SIG-M5 (cell line): ENCODE results near the gene DDR2.

Experiments used
- DNase-seq: peaks from one replicate; lab custom pipeline; 2025; lab: John Stamatoyannopoulos, UW

The DDR2 gene

DNA sequence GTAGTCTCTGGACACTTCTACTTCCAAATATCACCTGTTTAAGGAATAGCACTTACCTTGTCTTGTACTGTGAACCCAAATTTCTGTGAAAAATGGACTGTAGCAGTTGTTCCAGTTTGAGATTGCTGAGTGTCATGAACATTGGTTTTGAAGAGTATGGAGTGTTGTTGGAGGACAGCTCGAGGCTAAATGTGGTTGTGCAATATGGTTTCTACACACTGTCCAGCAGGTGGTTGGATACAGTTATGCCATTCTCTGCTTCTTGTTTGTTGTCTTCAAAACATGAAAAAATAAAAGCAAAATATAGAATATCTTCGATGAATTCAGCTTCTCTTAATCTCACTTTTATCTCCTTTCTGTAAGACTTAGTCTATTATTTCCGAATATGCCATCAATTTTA is 67.1 kb downstream of the DDR2 start:
- no peak for DNase-seq

DNA sequence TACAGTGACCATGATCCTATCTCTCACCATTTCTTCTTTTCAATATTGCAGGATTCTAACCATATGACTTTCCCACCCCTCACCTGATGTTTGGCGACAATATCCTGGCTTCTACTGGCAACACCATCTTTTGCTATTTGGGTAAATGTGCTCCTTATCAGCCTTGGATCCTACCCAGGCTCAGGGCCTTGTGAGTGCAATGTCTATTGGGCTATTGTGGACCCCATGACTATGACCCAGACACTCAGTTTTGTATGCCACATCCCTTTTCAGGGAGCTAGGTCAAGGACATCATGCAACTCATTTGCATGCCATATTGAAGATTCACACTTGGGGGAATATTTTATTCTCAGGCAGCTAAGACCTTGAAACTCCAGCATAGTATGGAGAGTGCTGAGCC is 67.9 kb downstream of the DDR2 start:
- DNase-seq: no peak

DNA sequence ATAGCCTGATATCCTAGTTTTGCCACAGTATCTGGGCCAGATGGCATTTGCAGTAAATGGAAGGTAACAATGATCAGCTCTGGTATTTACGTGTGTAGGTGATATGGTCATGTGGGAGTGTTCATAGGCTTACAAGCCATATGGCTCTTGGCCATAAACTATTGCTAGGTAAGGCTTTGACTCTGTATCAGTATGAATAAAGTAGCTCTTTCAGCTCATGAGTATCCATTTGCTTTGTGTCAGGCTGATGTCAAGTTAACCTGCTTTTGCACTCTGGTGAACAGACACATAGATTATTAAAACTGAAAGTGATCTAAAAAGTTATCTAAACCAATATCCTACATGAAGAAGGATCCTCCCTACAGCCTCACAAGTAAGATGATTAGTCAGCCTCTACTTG is 69.0 kb downstream of the DDR2 start:
- no peak for DNase-seq

DNA sequence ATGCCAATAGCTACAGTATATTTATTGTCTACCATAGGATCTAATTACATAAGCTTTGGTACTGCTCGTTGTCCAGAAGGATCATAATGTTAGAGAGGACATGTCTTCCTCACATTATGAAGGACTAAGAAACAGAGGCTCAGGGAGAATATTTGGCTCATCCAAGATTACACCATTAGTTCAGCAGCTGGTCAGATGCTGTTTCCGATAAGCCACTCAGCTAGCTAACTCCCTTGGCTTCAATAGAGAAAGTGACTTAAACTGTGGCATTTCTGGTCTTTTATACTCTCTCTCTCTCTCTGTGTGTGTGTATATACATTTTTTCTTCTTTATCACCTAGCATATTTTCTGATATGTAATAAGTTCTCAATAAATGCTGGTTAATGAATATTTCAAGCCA is 70.4 kb downstream of the DDR2 start:
- DNase-seq: no peak

DNA sequence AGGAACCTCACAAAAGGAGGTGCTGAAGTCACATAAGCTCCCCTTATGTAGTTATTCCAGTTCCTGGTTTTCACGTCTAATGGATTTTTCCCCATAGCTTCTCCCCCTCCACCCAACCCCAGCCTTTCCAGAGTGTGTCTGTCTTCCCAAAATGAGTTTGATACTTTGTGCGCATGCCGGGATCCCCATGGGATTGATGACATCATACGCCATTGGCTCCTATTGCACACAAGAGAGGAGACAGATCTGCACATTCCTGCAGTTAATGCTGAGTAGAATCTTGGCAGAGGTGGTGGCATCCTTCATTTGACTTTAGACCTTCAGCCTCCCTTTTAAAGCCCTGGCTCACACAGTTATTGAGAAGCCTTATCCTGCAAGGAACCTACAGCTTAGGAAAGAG is 71.4 kb downstream of the DDR2 start:
- DNase-seq: no peak

DNA sequence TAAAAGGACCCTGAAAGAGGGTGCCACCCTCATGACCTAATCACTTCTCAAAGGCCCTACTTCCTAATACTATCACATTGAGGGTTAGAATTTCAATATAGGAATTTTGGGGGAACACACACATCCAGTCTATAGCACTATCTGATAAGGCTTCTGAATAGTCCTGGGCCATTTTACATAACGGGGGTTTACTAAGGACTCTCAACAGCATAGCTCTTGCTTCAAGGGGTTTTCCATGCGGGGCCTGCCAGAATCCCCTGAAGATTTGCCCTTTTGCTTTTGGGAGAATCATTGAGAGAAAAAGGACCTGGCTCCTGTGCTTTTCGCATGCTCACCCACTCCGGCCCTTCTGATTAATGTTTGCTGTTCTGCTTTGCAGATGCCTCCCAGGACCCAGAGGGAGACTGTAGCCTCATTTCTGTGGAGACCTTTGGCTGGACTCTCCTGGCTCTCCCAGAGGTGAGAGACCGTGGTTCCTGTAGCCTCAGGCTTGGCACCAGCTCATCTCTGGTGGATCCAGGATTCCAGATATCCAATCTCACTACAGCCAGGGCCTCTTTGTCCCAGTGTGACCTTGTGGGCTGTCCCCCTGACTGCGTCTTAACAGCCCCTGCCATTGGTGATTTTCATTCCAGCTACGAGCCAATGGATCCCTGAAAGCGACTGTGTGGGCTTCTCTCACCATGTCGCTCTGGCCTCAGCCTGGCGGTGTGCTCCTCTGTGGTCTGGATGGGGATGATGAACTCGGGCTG is 72.6 kb downstream of the DDR2 start:
- no peak for DNase-seq

DNA sequence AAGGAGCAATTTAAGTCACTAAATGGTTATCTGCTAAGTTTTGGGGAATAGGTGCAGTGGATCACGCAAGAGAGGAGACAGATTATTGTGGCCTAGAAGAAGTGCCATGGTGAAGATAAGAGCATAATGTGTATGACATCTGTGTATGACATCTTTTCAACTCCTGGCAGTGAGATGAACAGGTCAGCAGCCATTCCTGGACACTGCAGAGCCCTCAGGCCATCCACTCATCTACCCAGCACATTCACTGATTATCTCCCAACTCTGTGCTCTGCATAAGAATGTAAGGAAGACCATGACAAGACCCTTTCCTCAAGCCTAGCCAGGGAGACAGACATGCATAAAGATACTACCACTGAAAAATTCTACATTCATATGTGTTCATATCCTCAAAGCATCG is 73.7 kb downstream of the DDR2 start:
- no peak for DNase-seq

DNA sequence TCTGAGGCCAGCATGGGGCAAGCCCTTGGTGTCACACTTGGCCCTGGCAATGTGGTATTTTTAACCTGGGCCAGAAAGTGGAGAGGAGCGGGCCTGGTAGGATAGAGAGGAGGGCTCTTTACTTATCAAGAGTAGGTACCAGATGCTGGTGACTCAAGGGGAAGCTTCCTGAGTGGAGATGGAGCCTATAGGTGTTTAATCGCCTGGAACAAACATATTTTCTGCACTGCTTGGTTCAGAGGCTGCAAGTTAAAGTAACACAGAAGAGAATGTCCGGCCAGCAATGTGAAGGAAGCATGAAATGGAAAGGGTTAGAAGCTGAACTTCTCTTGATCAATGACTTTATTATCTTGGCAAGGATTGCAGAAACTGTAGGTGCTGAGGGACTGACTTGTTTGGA is 74.3 kb downstream of the DDR2 start:
- no peak for DNase-seq

DNA sequence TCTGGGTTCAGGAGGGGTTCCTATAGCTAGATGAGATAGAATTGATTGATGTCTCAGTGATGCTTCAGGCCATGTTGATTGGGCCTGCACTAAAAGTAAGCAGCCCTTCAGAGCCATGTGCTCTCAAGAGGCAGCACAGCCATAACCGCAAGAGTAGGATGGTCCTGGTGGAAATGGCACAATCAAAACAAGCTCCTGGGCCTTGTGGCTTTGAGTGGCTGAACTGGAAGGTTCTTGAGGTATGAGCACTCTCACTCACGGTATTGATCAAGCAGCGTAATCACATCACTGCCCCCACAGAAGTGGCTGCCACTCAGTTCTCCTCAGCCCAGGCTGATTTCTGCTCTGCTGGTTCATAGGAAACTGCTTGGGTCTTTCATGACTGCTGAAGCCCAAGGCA is 76.0 kb downstream of the DDR2 start:
- DNase-seq: no peak

DNA sequence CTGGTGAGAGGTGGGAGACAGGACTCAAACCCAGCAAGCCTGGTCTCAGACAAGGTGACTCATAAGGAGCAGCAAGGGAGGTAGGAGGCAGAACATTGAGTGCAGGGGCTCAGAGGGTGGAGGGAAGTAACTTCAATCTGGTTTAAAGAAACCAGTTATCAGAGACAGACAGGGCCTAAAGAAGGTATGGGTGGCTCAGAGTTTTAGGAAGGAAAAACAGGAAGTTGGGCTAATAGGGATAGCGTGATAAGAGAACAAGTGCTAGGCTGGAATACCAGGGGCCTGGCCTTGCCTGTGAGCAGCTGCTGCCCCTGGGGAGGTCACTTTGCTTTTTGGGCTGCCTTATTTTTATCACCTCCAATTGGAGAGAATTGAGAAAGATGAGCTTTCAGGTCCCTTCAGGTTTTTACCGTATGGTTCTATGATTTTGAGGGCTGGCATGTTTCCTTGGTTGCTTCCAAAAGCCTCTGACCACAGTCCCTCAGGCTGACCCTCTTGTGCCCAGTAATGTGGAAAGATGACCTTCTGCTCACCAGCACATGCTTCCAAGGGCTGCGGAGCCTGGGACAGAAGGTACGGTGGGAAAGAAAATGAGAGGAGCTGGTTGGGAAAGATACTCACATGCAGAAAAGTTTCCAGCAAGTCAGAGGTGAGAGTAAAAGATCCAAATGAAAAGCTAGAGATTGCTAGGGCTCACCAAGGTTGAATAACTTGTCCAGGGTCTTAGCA is 77.0 kb downstream of the DDR2 start:
- no peak for DNase-seq

DNA sequence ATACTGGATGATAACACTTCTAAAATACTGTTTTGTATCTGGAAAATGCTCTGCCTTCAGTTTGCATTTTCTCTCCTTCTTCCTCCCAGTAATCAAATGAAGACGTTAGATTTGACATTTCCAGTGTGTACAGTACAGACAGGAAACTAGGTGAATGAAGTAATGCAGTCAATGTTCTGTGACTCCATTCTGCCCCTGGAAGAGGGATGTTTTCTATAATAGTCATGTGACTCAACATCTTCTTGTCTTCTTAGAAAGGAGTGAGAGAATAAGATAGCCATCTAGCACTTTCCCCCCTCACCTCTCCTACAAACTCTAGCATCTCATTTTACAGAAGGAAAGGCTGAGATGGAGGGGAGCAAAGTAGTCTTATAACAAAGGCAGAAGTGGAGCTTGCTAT is 77.6 kb downstream of the DDR2 start:
- DNase-seq: no peak

DNA sequence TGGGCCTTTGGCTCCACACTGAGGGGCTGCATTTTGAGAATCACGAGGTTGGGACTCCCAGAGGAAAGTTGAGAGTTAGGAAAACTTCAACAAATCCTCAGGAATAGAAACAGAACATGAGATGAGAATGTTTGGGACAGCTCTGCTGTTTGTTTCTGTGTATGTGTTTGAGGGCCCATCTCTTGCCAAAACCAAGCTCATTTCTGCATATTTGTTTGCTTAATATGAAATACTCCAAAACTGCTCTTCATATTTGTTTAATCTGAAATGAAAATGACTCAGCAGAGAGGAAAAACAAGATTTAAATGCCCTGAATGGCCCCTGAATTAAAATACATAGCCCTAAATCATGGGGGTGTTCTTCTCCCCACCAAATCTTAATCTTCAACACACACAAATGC is 78.1 kb downstream of the DDR2 start:
- no peak for DNase-seq

DNA sequence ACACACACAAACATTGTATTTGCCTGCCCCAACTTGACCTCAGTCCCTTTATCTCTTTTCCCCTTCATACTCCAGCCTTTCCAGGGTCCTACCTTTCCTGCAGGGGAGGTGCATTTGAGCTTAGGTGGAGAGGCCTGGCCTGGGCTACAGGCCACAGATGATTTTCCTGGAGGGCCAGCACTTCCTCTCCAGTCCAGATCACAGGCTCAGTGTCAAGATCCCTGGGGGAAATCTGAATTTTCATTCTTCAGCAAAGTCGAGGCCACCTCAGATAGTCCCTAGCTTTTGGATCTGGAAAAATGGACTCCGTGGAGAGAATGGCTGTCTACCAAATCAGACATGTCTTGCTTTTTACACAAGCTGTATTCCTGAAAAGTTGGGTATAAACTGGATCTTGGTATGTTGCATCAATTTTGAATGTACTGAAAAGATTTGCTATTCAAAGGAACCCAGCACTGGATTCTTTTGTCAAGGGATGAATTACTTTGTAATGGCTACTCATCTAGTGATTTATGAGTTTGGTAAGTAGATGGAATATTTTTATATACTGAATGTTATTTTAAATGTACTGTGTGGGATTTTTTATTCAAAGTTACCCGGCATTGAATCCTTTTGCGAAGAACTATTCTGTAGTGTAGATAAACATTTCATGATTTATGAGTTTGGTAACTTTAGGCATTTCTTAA is 78.7 kb downstream of the DDR2 start:
- no peak for DNase-seq

DNA sequence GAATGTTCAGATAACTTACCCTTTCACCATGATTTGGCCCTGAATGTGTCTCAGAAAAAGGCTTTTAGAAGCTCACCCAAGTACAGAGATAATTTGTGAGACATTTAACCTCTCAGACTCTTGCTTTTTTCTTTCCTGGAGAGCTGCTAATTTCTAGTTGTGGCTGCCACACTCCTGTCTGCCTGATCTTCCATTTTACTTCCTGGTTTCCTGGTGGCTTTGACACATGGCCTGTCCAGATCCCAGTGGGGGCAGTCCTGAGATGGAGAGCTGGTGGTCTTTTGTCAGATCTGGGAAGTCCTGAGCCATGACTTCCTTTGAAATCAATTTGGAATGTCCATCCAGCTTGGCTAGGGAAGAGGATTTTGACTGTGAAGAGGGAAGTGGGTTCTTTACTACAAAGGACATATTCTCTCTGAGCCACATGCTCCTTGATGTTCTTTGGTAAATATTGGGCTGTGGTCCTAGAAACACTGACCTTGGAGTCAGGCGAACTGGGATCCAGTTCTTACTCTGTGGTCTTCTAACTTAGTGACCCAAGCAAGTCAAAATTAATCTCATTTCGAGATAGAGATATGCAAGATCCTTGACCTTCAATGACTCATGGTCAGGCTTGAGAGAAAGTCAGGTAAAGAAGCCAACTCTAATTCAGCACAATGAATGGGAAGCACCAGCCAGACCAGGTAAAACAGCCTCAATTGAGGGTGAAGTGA is 80.2 kb downstream of the DDR2 start:
- no peak for DNase-seq

DNA sequence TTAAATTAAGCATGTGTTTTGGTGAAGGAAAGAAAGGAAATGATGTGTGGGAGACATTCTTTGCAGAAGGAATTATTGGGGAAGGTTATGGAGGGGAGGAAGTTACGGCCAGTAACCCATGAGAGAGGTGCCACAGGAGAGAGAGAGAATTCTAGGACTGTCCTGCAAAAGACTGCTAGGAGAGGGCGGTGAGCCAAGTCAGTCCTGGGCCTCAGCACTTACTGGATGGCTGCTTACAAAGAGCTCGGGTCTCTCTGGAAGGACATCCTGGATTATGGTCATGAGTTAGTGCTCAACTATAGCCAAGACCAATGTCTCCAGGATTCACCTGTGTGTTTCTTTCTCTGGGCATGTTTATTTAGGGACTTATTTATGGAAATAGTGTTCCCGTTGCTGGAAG is 83.9 kb downstream of the DDR2 start:
- DNase-seq: no peak

DNA sequence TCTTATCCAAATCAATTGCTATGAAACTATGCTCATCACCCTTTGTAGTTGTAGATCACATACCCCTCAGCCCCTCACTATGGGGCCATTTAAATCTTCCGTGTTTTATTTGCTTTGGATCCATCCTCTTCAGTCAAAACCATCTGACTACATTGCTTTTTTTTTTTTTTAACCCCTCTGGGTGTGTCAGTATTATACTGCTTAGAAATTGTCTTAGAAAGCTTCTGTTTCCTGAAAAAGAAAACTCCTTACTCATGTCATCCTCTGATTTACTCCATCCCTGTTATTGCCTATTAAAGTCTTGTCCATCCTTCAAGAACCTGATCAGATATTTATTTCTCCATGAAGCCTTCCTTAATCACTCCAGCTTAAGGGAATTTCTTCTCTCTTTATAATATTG is 84.3 kb downstream of the DDR2 start:
- no peak for DNase-seq

DNA sequence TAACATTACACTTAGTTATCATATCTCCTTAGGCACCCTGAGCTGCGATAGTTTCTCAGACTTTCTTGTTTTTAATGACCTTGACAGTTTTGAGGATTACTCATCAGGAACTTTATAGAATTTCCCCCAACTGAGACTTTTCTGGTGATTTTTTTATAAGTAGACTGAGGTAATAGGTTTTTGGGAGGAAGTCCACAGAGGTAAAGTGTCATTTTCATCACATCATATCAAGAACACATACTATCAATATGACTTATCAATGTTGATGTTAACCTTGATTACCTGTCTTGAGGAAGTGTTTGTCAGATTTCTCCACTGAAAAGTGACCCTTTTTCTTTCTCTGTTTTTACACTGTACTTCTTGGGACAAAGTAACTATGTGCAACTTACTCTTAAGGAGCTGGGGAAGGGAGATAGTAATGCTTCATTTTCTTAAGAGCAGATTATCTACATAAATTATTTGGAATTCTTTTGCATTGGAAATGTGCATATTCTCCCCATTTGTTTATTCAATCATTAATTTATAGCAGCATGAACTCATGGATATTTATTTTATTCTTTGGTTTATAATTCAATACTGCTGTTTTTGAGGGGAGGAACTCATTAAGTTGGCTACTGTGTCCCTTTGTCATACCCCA is 85.4 kb downstream of the DDR2 start:
- DNase-seq: no peak

DNA sequence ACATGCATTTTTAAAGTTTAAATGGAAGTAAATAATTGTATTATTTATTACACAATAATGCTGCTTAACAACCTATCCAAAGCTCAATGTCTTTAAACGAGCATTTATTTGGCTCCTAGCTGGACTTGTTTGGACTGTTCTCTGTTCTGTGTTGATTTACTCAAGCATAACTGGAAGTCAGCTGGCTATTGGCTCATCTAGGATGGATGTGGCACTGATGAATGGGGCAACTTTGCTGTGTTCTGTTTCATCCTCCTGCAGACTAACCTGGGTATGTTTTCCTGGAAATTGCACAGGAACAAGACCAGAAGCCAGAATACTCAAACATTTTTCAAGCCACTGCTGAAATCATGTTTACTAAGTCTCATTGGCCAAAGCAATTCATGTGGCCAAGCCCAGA is 87.4 kb downstream of the DDR2 start:
- DNase-seq: no peak

DNA sequence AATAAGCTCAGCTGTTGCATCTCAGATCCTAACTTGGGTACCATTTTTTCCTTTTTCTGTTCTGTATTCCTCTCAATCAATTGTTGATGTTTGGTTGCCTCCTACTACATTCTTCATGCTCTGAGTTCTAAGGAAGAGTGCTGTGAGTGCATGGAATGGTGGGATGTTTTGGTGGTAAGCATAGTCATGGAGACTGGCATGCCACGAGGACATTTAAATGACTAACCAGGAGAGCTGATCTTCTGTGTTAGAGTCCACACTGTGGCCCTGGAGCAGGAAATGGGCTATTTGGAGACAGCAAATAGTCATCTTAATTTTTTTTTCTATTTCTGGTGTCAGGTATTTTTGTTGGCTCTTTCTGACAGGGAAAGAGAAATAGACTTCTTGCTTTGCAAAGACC is 88.7 kb downstream of the DDR2 start:
- no peak for DNase-seq

DNA sequence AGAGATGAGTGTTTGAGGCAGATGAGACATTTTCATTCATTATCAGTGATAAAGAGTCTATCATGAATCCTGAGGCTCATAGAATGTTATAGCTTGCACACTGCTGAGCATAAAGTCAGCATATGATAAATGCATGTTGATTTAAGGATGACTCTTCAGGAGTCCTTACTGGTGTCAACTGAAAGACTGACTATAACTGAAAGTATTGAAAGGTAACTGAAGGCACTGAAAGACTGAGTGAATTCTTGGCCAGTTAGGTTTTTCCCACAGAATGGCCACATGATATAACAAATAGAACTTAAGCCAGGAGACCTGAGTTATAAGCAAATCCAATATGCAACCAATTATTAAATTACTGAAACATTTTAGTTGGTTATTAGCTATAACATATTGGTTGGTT is 89.2 kb downstream of the DDR2 start:
- DNase-seq: no peak

DNA sequence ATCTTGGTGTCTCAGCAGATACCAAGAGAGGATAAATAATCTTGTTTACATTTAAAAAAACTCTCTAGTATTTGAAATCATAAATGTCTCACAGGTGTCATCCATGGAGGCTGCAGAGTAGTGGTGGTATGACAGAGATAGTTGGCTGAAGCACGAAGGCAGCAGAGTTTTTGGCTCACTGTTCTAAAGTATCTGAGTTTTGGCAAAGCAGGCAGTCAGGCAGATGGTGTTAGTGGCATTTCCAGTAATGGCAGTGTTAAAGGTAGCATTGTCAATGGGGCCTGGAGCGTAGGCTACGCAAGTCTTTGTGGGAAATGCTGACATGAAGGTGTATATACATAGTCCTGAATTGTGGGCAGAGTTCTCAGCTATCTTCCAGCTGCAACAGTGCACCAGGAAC is 89.8 kb downstream of the DDR2 start:
- no peak for DNase-seq

DNA sequence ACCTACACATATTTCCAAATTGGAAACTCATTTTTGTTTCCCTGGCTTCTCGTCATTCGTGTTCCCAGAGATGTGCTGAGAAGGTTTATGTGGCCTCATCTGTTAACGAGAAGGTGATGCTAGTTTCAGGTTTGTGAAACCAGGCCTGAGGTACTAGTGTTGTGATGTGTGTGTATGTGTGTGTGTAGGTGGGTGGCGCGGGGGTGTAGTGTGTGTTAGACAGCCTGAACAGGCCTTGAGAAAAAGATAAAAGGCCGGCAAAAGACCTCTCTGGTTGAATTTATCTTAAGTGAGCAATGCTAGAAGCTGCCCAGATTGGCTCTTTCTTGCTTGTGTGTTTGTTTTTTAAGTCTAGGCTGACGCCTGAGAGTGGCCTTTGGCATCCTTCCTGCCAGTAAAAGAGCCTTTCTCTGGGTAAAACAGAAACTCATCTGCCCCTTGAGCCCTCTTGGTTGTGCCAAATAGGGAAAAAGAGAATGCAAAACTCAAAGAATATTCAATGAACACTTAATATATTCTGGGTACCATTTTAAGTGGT is 92.4 kb downstream of the DDR2 start:
- DNase-seq: no peak
